HepG2 (cell line): ENCODE measurements around the gene SH3BP2. TPM values are rescaled to one million over a fixed set of nuclear protein-coding genes. Genes with fewer than 3 reads are reported as not detected.
A peak's percentile ranks its signal among the peaks of the same experiment; 100 is the strongest.

ENCODE experiments used
- ARHGAP35 ChIP-seq: sonication (generic); formaldehyde crosslinking; IDR thresholded peaks from 2 replicates; pipeline ENCODE4 v1.9.0; 2022; ENCODE audit warnings: mild to moderate bottlenecking, inconsistent platforms, moderate library complexity, missing genetic modification reagents, borderline replicate concordance
- CCDC6 ChIP-seq: sonication (generic); formaldehyde crosslinking; IDR thresholded peaks from 2 replicates; pipeline ENCODE4 v1.8.1; 2022; ENCODE audit warnings: mild to moderate bottlenecking, missing genetic modification reagents, moderate library complexity
- FOXP4 ChIP-seq: sonication (generic); formaldehyde crosslinking; IDR thresholded peaks from 2 replicates; pipeline ENCODE4 v1.4.0; 2020; ENCODE audit warnings: missing genetic modification reagents
- FUBP1 ChIP-seq: sonication (generic); formaldehyde crosslinking; IDR thresholded peaks from 2 replicates; pipeline ENCODE4 v1.5.1; 2020; ENCODE audit warnings: missing genetic modification reagents, mild to moderate bottlenecking, borderline replicate concordance
- HMG20A ChIP-seq: IDR thresholded peaks from 2 replicates; pipeline ENCODE4 v1.6.1; 2016; ENCODE audit warnings: borderline replicate concordance
- HMGA1 ChIP-seq: sonication (generic); formaldehyde crosslinking; conservative IDR thresholded peaks from 2 replicates; pipeline ENCODE4 v1.4.0; 2020; ENCODE audit warnings: missing genetic modification reagents
- KAT2B ChIP-seq: fragments of 150-350 bp; IDR thresholded peaks from 2 replicates; pipeline ENCODE4 v1.6.1; 2014; ENCODE audit warnings: low read depth, low read length, borderline replicate concordance
- MED13 ChIP-seq: sonication (generic); formaldehyde crosslinking; IDR thresholded peaks from 2 replicates; pipeline ENCODE4 v1.5.0; 2020; ENCODE audit warnings: missing genetic modification reagents
- MYNN ChIP-seq: sonication (generic); formaldehyde crosslinking; IDR thresholded peaks from 2 replicates; pipeline ENCODE4 v1.4.0; 2020; ENCODE audit warnings: mild to moderate bottlenecking, low read depth, missing genetic modification reagents
- ONECUT2 ChIP-seq: sonication (generic); formaldehyde crosslinking; IDR thresholded peaks from 2 replicates; pipeline ENCODE4 v1.4.0; 2020; ENCODE audit warnings: missing genetic modification reagents
- PPARG ChIP-seq: conservative IDR thresholded peaks from 2 replicates; pipeline ENCODE4 v1.6.1; 2016; ENCODE audit warnings: missing biosample characterization, missing genetic modification reagents
- SKIL ChIP-seq: sonication (generic); formaldehyde crosslinking; IDR thresholded peaks from 2 replicates; pipeline ENCODE4 v1.8.0; 2022; ENCODE audit warnings: missing genetic modification reagents, mild to moderate bottlenecking, moderate library complexity, borderline replicate concordance
- TBX2 ChIP-seq: sonication (generic); formaldehyde crosslinking; IDR thresholded peaks from 2 replicates; pipeline ENCODE4 v1.5.0; 2020; ENCODE audit warnings: missing genetic modification reagents, mild to moderate bottlenecking, borderline replicate concordance
- ZBTB42 ChIP-seq: sonication (generic); formaldehyde crosslinking; IDR thresholded peaks from 2 replicates; pipeline ENCODE4 v1.5.0; 2020; ENCODE audit warnings: mild to moderate bottlenecking, missing genetic modification reagents
- ZNF224 ChIP-seq: sonication (generic); formaldehyde crosslinking; IDR thresholded peaks from 2 replicates; pipeline ENCODE4 v1.5.0; 2020; ENCODE audit warnings: mild to moderate bottlenecking, missing genetic modification reagents
- ZNF343 ChIP-seq: sonication (generic); formaldehyde crosslinking; IDR thresholded peaks from 2 replicates; pipeline ENCODE4 v1.4.0; 2020; ENCODE audit warnings: mild to moderate bottlenecking, missing genetic modification reagents
- ZNF496 ChIP-seq: sonication (generic); formaldehyde crosslinking; IDR thresholded peaks from 2 replicates; pipeline ENCODE4 v1.8.1; 2023; ENCODE audit warnings: mild to moderate bottlenecking, moderate library complexity, missing genetic modification reagents; ENCODE audit not compliant: insufficient replicate concordance
- ZNF616 ChIP-seq: sonication (generic); formaldehyde crosslinking; IDR thresholded peaks from 2 replicates; pipeline ENCODE4 v1.5.0; 2020; ENCODE audit warnings: low read depth, mild to moderate bottlenecking, missing genetic modification reagents
- polyA plus RNA-seq, 8 experiments: library from polyadenylated mRNA; depleted of rRNA in 3 of 8; stranded (reverse) in 7 of 8; unstranded in 1 of 8; fragments of >200 nt; fragmentation: Illumina TruSeq in 4 of 8; extraction: Trizol in 4 of 8; gene quantifications; 2 replicates each; pipeline versions ENCODE4 v1.2.1 to v1.2.3, GENCODE V29; 2011 to 2016; ENCODE audit warnings: low read depth in 4 of 8, missing spikeins in 1 of 8, mixed read lengths in 1 of 8; ENCODE audit not compliant: insufficient read depth in 1 of 8
- total RNA-seq, 5 experiments: library from RNA; depleted of rRNA; stranded (reverse); fragments of >200 nt; fragmentation: Illumina TruSeq; extraction: Trizol; gene quantifications; 2 replicates each; pipeline ENCODE4 v1.2.3, GENCODE V29; 2016; ENCODE audit warnings: low read depth in 1 of 5

Gene SH3BP2
- total and polyA plus RNA-seq, 2 of the 13 experiments (the other 11 are each of a cell fraction or from before 2014, with no cell fraction given): 16.9 to 34.5 TPM

GRCh38 chr4:2793586-2794485 is 951 bp downstream of the SH3BP2 start (continued):
- TF ChIP-seq ZNF224 (CRISPR knock-in tag) (peak; percentile 68; the same call in 1 of the 2 replicates), ZNF496 (no peak), KAT2B (no peak), HMG20A (CRISPR knock-in tag) (no peak), ARHGAP35 (CRISPR knock-in tag) (no peak), TBX2 (CRISPR knock-in tag) (peak; percentile 47; the same call in 1 of the 2 replicates), ZNF343 (CRISPR knock-in tag) (no peak), HMGA1 (CRISPR knock-in tag) (no peak), FUBP1 (no peak), SKIL (CRISPR knock-in tag) (no peak), ZBTB42 (CRISPR knock-in tag) (peak; percentile 74; the same call in 1 of the 2 replicates), FOXP4 (CRISPR knock-in tag) (0 out of 2 replicates have a peak, but pooled peaks have one; percentile 23), MYNN (CRISPR knock-in tag) (no peak), CCDC6 (peak; percentile 73; the same call in 1 of the 2 replicates), ZNF616 (CRISPR knock-in tag) (no peak), ONECUT2 (CRISPR knock-in tag) (no peak), MED13 (no peak), PPARG (CRISPR knock-in tag) (no peak)
